WTC11 (cell line): ENCODE data around the gene RAPH1. TPM values are rescaled to one million over a fixed set of nuclear protein-coding genes. Genes with fewer than 3 reads are reported as not detected.
"Not testable (repeated sequence)": the region's sequence is repeated elsewhere in the genome, so short reads cannot be mapped to it uniquely, and the experiment has no call there.

Experiments used
- ATAC-seq: fragments of 200-7000 bp; cut with Tn5 transposase; 2 replicates; pipeline ENCODE4 v1.10.0; 2021; ENCODE audit warnings: mild to moderate bottlenecking, moderate library complexity
- CTCF ChIA-PET: fragments of 300-600 bp; sonication (Branson Sonifier 250); formaldehyde crosslinking; loops from one replicate; lab custom pipeline; 2021; ENCODE audit warnings: antibody characterized with exemption; lab: Charles Lee
- POLR2A ChIA-PET: fragments of 350-600 bp; sonication (Branson Sonifier 250); formaldehyde crosslinking; loops from one replicate; lab custom pipeline; 2021; ENCODE audit warnings: antibody characterized with exemption; lab: Charles Lee
- DNase-seq: peaks from one replicate; pipeline ENCODE4 v3.0.0; 2021; ENCODE audit warnings: low spot score
- H3K27ac Mint-ChIP-seq: 2 replicates; pipeline ENCODE4 v1.8.0; 2021; ENCODE audit warnings: mixed read lengths
- H3K27me3 Mint-ChIP-seq: 2 replicates; pipeline ENCODE4 v1.8.0; 2021; ENCODE audit warnings: low read depth, mild to moderate bottlenecking, moderate library complexity, mixed read lengths
- H3K36me3 Mint-ChIP-seq: 2 replicates; pipeline ENCODE4 v1.8.0; 2021; ENCODE audit warnings: mixed read lengths
- H3K4me1 Mint-ChIP-seq: 2 replicates; pipeline ENCODE4 v1.8.0; 2022; ENCODE audit warnings: mixed read lengths
- H3K4me3 Mint-ChIP-seq: 2 replicates; pipeline ENCODE4 v1.8.0; 2021; ENCODE audit warnings: mild to moderate bottlenecking, moderate library complexity, mixed read lengths
- H3K9me3 Mint-ChIP-seq: 2 replicates; pipeline ENCODE4 v1.8.0; 2021; ENCODE audit warnings: mixed read lengths
- ELF4 ChIP-seq: sonication (generic); formaldehyde crosslinking; IDR thresholded peaks from 2 replicates; pipeline ENCODE4 v1.8.1; 2022; ENCODE audit warnings: low read depth, mild to moderate bottlenecking, moderate library complexity, missing genetic modification reagents
- EMX1 ChIP-seq: fragments of 250-450 bp; sonication (Bioruptor Pico); IDR thresholded peaks from 2 replicates; pipeline ENCODE4 v1.8.0; 2021; ENCODE audit warnings: mild to moderate bottlenecking
- FOXJ3 ChIP-seq: sonication (generic); formaldehyde crosslinking; IDR thresholded peaks from 2 replicates; pipeline ENCODE4 v1.9.0; 2021; ENCODE audit warnings: missing genetic modification reagents, mild to moderate bottlenecking, borderline replicate concordance
- FOXP4 ChIP-seq: sonication (generic); formaldehyde crosslinking; IDR thresholded peaks from 2 replicates; pipeline ENCODE4 v1.8.0; 2022; ENCODE audit warnings: mild to moderate bottlenecking, missing genetic modification reagents
- GABPB1 ChIP-seq: sonication (generic); formaldehyde crosslinking; IDR thresholded peaks from 2 replicates; pipeline ENCODE4 v1.8.1; 2023; ENCODE audit warnings: mild to moderate bottlenecking, missing genetic modification reagents
- JUN ChIP-seq: sonication (generic); formaldehyde crosslinking; IDR thresholded peaks from 2 replicates; pipeline ENCODE4 v1.8.0; 2023; ENCODE audit warnings: mild to moderate bottlenecking, missing genetic modification reagents
- MXD4 ChIP-seq: fragments of 250-450 bp; sonication (Bioruptor Pico); IDR thresholded peaks from 2 replicates; pipeline ENCODE4 v1.8.0; 2021; ENCODE audit warnings: mild to moderate bottlenecking, moderate library complexity, borderline replicate concordance
- MYBL2 ChIP-seq: sonication (generic); formaldehyde crosslinking; IDR thresholded peaks from 2 replicates; pipeline ENCODE4 v1.8.1; 2023; ENCODE audit warnings: mild to moderate bottlenecking, moderate library complexity, missing genetic modification reagents
- NFATC4 ChIP-seq: fragments of 250-450 bp; sonication (Bioruptor Pico); IDR thresholded peaks from 2 replicates; pipeline ENCODE4 v1.9.0; 2021; ENCODE audit warnings: mild to moderate bottlenecking
- TP53 ChIP-seq: sonication (generic); formaldehyde crosslinking; IDR thresholded peaks from 2 replicates; pipeline ENCODE4 v1.8.1; 2023; ENCODE audit warnings: mild to moderate bottlenecking, missing genetic modification reagents
- ZNF219 ChIP-seq: sonication (generic); formaldehyde crosslinking; IDR thresholded peaks from 2 replicates; pipeline ENCODE4 v1.8.0; 2023; ENCODE audit warnings: missing genetic modification reagents, mild to moderate bottlenecking, borderline replicate concordance
- total RNA-seq: library from RNA; stranded (reverse); gene quantifications from 3 replicates; pipeline ENCODE4 v1.2.3, GENCODE V29; 2021
- TF ChIP-seq, protein P1 (sequence below): fragments of 250-450 bp; sonication (Bioruptor Pico); IDR thresholded peaks from 2 replicates; pipeline ENCODE4 v1.8.0; 2021; ENCODE audit warnings: mild to moderate bottlenecking
- TF ChIP-seq, protein P2 (sequence below): fragments of 250-450 bp; sonication (Bioruptor Pico); IDR thresholded peaks from 2 replicates; pipeline ENCODE4 v1.9.0; 2021; ENCODE audit warnings: moderate library complexity, mild to moderate bottlenecking, inconsistent platforms, borderline replicate concordance
- TF ChIP-seq, protein P3 (sequence below): fragments of 250-450 bp; sonication (Bioruptor Pico); conservative IDR thresholded peaks from 2 replicates; pipeline ENCODE4 v1.9.0; 2021; ENCODE audit warnings: mild to moderate bottlenecking

The RAPH1 gene
- total RNA-seq, 1 experiment from 2014 or later, result 24.6 TPM

GRCh38 chr2:203538237-203538636, 3.1 kb upstream of the RAPH1 start:
- DNase-seq, POLR2A ChIA-PET, ATAC-seq, H3K36me3 Mint-ChIP-seq, H3K27ac Mint-ChIP-seq, CTCF ChIA-PET, H3K4me3 Mint-ChIP-seq: not testable (repeated sequence)
- H3K27me3 Mint-ChIP-seq, result peaks cover 15% of the 10 kb centered on the region
- peaks cover 18% of the 10 kb centered on the region for H3K4me1 Mint-ChIP-seq
- peaks cover 21% of the 10 kb centered on the region for H3K9me3 Mint-ChIP-seq

- DNase-seq, POLR2A ChIA-PET, ATAC-seq, H3K36me3 Mint-ChIP-seq: not testable (repeated sequence)
- peaks cover 25% of the 10 kb centered on the region for H3K27me3 Mint-ChIP-seq
- CTCF ChIA-PET, result interaction anchor here (1.3 kb wide), 1 partner anchor 373 kb away, joined by 3 read pairs; no protein-coding TSS in a partner anchor
- peaks cover 27% of the 10 kb centered on the region for H3K4me1 Mint-ChIP-seq
- H3K4me3 Mint-ChIP-seq, result peak overlapping the region; percentile 84
- peaks cover 21% of the 10 kb centered on the region for H3K9me3 Mint-ChIP-seq
- H3K27ac Mint-ChIP-seq, result peak overlapping the region; percentile 87; the same call in 1 of the 2 replicates
These were observed 1.5 kb upstream of the RAPH1 start for GRCh38 chr2:203536586-203536951.

DNA sequence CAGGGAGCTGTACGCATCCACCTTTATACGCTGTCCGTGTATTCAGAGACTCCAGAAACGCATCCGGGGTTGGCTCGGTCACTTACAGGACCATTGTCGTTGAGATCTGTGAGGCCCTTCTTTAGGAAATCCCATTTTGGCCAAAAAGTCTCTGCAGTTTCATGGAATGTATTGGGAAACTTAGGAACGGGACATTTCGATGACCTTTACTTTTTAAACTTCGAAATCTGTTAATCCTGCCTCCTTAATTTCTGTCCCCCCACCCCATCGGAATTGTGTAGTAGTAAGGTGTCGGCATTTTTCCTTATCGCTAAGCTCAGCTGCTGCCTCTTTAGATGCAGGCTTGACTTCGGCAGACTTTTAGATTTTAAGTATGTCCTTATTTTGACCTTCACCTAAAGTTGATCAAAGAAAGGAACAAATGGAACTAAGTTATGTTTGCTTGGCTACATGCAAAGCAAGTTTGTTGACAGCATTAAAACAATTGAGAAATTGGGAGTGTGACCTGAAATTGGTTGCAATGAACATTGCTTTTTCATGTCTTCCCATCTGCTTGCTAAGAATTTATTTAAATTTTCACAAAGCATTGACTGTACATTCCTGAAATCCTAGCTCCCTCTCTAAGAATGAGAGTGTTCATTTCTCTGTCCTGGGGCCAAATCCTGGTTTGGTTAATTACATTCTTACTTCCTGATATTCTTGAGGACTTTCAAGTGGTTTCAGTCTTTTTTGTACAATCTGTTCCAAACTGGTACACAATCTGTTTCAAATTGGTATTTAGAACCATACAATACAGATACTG, 884 bp upstream of the RAPH1 start:
- POLR2A ChIA-PET, result interaction anchor here (0.6 kb wide), 1 partner anchor 279 kb away, joined by 4 read pairs; no protein-coding TSS in a partner anchor
- Mint-ChIP-seq H3K4me3 (peak overlapping the region; percentile 84), H3K9me3 (peaks cover 21% of the 10 kb centered on the region), H3K36me3 (peaks cover 8% of the 10 kb centered on the region), H3K27ac (peak overlapping the region; percentile 87), H3K4me1 (peaks cover 30% of the 10 kb centered on the region), H3K27me3 (peaks cover 25% of the 10 kb centered on the region)
- DNase-seq (no peak), ATAC-seq (no peak)
- CTCF ChIA-PET, result interaction anchor here (0.6 to 1.3 kb wide), 3 partner anchors 45 to 373 kb away, joined by 3 read pairs; no protein-coding TSS in a partner anchor
- TF ChIP-seq, protein P1, sequence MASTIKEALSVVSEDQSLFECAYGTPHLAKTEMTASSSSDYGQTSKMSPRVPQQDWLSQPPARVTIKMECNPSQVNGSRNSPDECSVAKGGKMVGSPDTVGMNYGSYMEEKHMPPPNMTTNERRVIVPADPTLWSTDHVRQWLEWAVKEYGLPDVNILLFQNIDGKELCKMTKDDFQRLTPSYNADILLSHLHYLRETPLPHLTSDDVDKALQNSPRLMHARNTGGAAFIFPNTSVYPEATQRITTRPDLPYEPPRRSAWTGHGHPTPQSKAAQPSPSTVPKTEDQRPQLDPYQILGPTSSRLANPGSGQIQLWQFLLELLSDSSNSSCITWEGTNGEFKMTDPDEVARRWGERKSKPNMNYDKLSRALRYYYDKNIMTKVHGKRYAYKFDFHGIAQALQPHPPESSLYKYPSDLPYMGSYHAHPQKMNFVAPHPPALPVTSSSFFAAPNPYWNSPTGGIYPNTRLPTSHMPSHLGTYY (CRISPR knock-in tag), result no peak
- TF ChIP-seq MYBL2 (CRISPR knock-in tag) (no peak), GABPB1 (no peak), MXD4 (CRISPR knock-in tag) (no peak), JUN (no peak), TP53 (CRISPR knock-in tag) (no peak), ZNF219 (CRISPR knock-in tag) (no peak)
- TF ChIP-seq, protein P2, sequence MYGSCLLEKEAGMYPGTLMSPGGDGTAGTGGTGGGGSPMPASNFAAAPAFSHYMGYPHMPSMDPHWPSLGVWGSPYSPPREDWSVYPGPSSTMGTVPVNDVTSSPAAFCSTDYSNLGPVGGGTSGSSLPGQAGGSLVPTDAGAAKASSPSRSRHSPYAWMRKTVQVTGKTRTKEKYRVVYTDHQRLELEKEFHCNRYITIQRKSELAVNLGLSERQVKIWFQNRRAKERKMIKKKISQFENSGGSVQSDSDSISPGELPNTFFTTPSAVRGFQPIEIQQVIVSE (CRISPR knock-in tag), result no peak

- Mint-ChIP-seq H3K4me1 (peaks cover 32% of the 10 kb centered on the region), H3K36me3 (peaks cover 8% of the 10 kb centered on the region), H3K4me3 (peak overlapping the region; percentile 76), H3K27me3 (peaks cover 25% of the 10 kb centered on the region), H3K9me3 (peaks cover 21% of the 10 kb centered on the region), H3K27ac (no peak overlapping the region; the same call in 1 of the 2 replicates)
- TF ChIP-seq, protein P3, sequence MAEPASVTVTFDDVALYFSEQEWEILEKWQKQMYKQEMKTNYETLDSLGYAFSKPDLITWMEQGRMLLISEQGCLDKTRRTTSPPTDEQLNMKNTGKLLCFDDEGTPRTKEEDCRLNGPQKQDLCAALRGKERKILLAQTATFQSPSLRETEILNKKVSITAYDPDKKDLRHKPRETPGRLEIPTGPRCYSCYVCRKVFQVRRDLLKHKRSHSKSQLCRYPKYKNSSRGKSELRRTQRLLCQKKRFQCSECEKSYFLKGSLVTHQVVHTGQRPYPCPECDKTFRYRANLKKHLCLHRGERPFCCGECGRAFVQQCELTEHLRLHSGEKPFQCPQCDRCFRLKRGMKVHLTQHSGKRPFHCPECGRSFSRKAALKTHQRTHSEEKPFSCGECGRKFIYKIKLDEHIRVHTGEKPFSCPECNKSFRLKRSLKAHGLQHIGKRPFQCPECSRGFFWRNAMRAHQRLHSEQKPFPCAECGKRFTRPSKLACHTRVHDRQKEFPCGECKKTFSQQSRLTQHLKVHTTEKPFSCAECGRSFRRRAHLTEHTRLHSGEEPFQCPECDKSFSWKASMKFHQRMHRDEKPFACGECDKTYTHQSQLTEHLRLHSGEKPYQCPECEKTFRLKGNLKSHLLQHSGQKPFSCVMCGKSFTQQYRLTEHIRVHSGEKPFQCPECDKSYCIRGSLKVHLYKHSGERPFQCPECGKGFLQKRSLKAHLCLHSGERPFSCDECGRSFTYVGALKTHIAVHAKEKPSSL (CRISPR knock-in tag), result no peak
- TF ChIP-seq EMX1 (CRISPR knock-in tag) (no peak), NFATC4 (CRISPR knock-in tag) (no peak), ELF4 (CRISPR knock-in tag) (0 out of 2 replicates have a peak, but pooled peaks have one; percentile 35), FOXJ3 (no peak), FOXP4 (CRISPR knock-in tag) (no peak; the same call in 1 of the 2 replicates)
- ChIA-PET CTCF (no interaction called here), POLR2A (no interaction called here)
- ATAC-seq (peak; percentile 48), DNase-seq (no peak)
These were observed 452 bp downstream of the RAPH1 start for GRCh38 chr2:203534621-203535077.
